Measurements from ENCODE around the gene POTEF.
"Not testable (repeated sequence)": the region's sequence is repeated elsewhere in the genome, so short reads cannot be mapped to it uniquely, and the experiment has no call there.

The POTEF gene

GRCh38 chr2:130048422-130048821 lies 80.6 kb downstream of the POTEF start:
- not testable (repeated sequence) for H3K27me3 ChIP-seq (ENCODE audit: control insufficient read depth, insufficient read depth, low read length); H3K9ac ChIP-seq (ENCODE audit: low read length); H3K36me3 ChIP-seq (ENCODE audit: control insufficient read depth, insufficient read depth, low read length); H3K4me3 ChIP-seq (ENCODE audit: low read length); H3K9me3 ChIP-seq (ENCODE audit: control insufficient read depth, low read length); H3K4me1 ChIP-seq (ENCODE audit: control insufficient read depth, insufficient read depth, low read length)

DNA sequence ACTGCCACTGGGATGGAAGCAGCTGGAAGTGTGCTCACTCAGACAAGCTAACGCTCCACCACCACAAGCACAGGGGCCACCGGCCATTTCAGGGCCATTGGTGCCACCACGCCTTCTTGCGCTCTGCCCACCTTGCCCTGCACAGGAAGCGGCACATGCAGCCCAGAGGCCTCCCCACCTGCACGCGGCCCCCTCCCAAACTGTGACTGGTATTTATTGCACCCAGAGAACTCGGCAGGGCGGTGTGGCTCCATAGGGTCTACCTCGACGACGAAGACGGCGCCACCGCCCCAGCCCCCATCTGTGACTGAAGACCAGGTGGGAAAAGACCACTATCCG lies 90.8 kb downstream of the POTEF start:
- H3K4me3 ChIP-seq (ENCODE audit: low read length); H3K36me3 ChIP-seq (ENCODE audit: control insufficient read depth, insufficient read depth, low read length); H3K27me3 ChIP-seq (ENCODE audit: control insufficient read depth, insufficient read depth, low read length); H3K9me3 ChIP-seq (ENCODE audit: control insufficient read depth, low read length); H3K9ac ChIP-seq (ENCODE audit: low read length); H3K4me1 ChIP-seq (ENCODE audit: control insufficient read depth, insufficient read depth, low read length): not testable (repeated sequence)

GRCh38 chr2:130025931-130026330 lies 103.1 kb downstream of the POTEF start:
- H3K9me3 ChIP-seq (ENCODE audit: control insufficient read depth, low read length); H3K9ac ChIP-seq (ENCODE audit: low read length); H3K36me3 ChIP-seq (ENCODE audit: control insufficient read depth, insufficient read depth, low read length); H3K4me1 ChIP-seq (ENCODE audit: control insufficient read depth, insufficient read depth, low read length); H3K4me3 ChIP-seq (ENCODE audit: low read length); H3K27me3 ChIP-seq (ENCODE audit: control insufficient read depth, insufficient read depth, low read length): not testable (repeated sequence)
